ENCODE data around the gene CACNA1E.

CACNA1E gene

GRCh38 chr1:181485287-181486097 is 2.2 kb downstream of the CACNA1E start:
- DNase-seq (ENCODE audit: low spot score): peak; percentile 29

- no peak for DNase-seq (ENCODE audit: low spot score)
These were observed 2.7 kb downstream of the CACNA1E start for GRCh38 chr1:181486098-181486420.

- no peak for DNase-seq (ENCODE audit: low spot score)
These were observed 5.5 kb downstream of the CACNA1E start for GRCh38 chr1:181488866-181489265.

GRCh38 chr1:181490276-181490675 is 7.0 kb downstream of the CACNA1E start:
- DNase-seq (ENCODE audit: low spot score): no peak

- DNase-seq (ENCODE audit: low spot score): no peak
These were observed 7.7 kb downstream of the CACNA1E start for GRCh38 chr1:181490740-181491712.

GRCh38 chr1:181493166-181493565 is 9.8 kb downstream of the CACNA1E start:
- DNase-seq (ENCODE audit: low spot score): no peak

- no peak for DNase-seq (ENCODE audit: low spot score)
These were observed 10.6 kb downstream of the CACNA1E start for GRCh38 chr1:181493885-181494284.

- DNase-seq (ENCODE audit: low spot score): no peak
These were observed 13.4 kb downstream of the CACNA1E start for GRCh38 chr1:181496759-181497158.

- DNase-seq (ENCODE audit: low spot score): no peak
These were observed 14.6 kb downstream of the CACNA1E start for GRCh38 chr1:181497870-181498269.

GRCh38 chr1:181499825-181500224 is 16.5 kb downstream of the CACNA1E start:
- no peak for DNase-seq (ENCODE audit: low spot score)

GRCh38 chr1:181500636-181501035 is 17.3 kb downstream of the CACNA1E start:
- DNase-seq (ENCODE audit: low spot score): no peak

- DNase-seq (ENCODE audit: low spot score): no peak
These were observed 18.3 kb downstream of the CACNA1E start for GRCh38 chr1:181501612-181502011.

GRCh38 chr1:181503171-181503810 is 20.0 kb downstream of the CACNA1E start:
- DNase-seq (ENCODE audit: low spot score): no peak

GRCh38 chr1:181504399-181504842 is 21.1 kb downstream of the CACNA1E start:
- DNase-seq (ENCODE audit: low spot score): no peak

- no peak for DNase-seq (ENCODE audit: low spot score)
These were observed 23.4 kb downstream of the CACNA1E start for GRCh38 chr1:181506563-181507353.

- DNase-seq (ENCODE audit: low spot score): no peak
These were observed 25.3 kb downstream of the CACNA1E start for GRCh38 chr1:181508486-181509165.

GRCh38 chr1:181513786-181514297 is 30.5 kb downstream of the CACNA1E start:
- no peak for DNase-seq (ENCODE audit: low spot score)

GRCh38 chr1:181514298-181515290 is 31.3 kb downstream of the CACNA1E start:
- no peak for DNase-seq (ENCODE audit: low spot score)

GRCh38 chr1:181516706-181517105 is 33.4 kb downstream of the CACNA1E start:
- no peak for DNase-seq (ENCODE audit: low spot score)

All from GM03348 (cell line).